OCI-M1 (cell line): ENCODE measurements around the gene PLCZ1.
"Not testable (repeated sequence)": the region's sequence is repeated elsewhere in the genome, so short reads cannot be mapped to it uniquely, and the experiment has no call there.

ENCODE experiments used
- DNase-seq: peaks from one replicate; lab custom pipeline; 2025; lab: John Stamatoyannopoulos, UW

Gene PLCZ1, protein sequence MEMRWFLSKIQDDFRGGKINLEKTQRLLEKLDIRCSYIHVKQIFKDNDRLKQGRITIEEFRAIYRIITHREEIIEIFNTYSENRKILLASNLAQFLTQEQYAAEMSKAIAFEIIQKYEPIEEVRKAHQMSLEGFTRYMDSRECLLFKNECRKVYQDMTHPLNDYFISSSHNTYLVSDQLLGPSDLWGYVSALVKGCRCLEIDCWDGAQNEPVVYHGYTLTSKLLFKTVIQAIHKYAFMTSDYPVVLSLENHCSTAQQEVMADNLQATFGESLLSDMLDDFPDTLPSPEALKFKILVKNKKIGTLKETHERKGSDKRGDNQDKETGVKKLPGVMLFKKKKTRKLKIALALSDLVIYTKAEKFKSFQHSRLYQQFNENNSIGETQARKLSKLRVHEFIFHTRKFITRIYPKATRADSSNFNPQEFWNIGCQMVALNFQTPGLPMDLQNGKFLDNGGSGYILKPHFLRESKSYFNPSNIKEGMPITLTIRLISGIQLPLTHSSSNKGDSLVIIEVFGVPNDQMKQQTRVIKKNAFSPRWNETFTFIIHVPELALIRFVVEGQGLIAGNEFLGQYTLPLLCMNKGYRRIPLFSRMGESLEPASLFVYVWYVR

DNA sequence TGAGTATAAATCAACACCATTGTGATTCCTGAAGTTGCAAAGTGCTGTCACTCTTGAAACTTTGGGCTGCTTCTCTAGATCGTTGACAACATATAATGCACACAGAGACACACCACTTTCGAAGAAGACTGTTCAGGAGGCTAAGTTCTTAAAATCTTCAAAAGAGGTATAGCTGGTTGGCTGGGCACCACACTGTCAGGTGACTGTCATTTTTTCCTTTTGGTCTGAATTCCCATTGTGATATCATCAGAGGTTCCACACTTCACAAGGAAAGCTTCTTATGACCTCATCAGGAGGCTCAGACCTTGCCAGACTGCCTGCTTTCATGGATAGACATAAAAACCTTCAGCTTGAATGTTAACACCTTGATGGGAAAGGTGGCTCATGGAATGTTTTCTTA, at the start of gene PLCZ1, which contains the start of gene CAPZA3:
Gene PLCZ1, minus strand, starts transcription at position 194 of the 400 bp plus-strand sequence. CDS start 641 bp downstream, outside the sequence.
Gene CAPZA3, plus strand, starts transcription at position 301 of the 400 bp plus-strand sequence. CDS start 150 bp downstream, outside the sequence.
- DNase-seq = no peak

DNA sequence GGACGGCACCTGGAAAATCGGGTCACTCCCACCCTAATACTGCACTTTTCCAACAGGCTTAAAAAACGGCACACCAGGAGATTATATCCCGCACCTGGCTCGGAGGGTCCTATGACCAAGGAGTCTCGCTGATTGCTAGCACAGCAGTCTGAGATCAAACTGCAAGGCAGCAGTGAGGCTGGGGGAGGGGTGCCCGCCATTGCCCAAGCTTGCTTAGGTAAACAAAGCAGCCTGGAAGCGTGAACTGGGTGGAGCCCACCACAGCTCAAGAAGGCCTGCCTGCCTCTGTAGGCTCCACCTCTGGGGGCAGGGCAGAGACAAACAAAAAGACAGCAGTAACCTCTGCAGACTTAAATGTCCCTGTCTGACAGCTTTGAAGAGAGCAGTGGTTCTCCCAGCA, 47.7 kb upstream of the PLCZ1 start:
- DNase-seq = not testable (repeated sequence)

DNA sequence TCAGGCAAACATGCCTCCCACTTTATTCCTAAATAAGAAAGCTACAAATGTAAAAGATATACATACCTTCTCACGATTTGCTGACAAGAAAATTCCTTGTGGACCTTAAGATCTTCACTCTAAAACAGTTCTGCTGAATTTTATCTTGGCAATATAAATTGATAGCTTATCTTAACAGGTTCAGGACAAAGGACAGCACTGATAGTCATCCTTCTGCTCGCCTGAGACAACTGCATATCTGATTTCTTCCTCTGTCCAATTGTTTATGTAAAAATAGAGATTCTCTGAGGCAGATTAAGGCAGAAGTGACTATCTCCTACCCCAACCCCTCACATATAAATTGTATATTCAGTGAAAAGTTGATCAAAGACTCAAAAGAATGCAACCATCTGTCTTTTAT, 45.0 kb upstream of the PLCZ1 start:
- DNase-seq = no peak

DNA sequence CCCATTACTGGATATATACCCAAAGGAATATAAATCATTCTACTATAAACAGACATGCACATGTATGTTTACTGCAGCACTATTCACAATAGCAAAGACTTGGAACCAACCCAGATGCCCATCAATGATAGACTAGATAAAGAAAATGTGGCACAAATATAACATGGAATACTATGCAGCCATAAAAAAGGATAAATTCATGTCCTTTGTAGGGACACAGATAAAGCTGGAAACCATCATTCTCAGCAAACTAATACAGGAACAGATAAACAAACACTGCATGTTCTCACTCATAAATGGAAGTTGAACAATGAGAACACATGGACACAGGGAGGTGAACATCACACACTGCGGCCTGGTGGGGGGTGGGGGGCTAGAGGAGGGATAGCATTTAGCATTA, 28.7 kb upstream of the PLCZ1 start:
- not testable (repeated sequence) for DNase-seq

DNA sequence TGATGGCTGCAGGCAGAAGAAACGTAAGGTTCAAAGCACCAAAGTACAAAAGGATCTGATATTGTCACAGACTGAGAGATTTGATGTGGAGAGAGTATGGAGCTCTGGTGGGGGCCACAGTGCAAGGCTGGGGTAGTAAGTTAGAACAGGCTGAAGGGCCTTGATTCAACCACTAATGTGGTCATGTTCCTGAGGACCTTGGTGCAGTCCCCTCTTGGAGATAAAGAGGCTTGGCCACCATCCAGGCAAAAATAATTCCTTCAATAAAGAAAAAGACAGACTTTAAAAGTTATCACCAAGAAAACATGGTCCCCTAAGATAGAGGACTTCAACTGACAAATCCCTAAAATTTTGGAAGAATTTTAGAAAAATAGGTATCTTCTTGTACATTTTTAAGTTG, 17.5 kb upstream of the PLCZ1 start:
- DNase-seq = peak; percentile 35

DNA sequence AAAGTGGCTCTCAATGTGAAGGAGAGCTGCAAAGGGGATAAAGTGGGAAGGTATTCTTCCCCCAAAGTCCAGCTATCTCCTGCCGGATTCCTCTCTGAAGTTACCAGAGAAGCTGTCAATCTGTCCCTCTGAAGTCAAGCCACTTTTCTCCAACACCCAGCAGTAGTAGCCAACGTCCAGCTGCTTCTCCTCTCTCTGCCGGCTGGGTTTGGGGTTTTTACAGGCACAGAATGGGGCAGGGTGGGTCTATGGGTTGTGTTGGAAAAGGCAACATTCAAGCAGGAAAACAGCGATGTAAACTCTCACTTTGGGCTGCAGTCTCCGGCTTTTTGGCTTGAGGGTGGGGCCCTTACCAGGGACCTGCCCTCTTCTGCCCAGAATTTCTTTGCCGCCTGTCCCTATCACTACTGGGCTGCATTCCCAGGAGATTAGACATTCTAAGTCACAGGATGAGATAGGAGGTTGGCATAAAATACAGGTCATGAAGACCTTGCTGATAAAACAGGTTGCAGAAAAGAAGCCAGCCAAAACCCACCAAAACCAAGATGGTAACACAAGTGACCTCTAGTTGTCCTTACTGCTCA, 16.4 kb upstream of the PLCZ1 start:
- no peak for DNase-seq

DNA sequence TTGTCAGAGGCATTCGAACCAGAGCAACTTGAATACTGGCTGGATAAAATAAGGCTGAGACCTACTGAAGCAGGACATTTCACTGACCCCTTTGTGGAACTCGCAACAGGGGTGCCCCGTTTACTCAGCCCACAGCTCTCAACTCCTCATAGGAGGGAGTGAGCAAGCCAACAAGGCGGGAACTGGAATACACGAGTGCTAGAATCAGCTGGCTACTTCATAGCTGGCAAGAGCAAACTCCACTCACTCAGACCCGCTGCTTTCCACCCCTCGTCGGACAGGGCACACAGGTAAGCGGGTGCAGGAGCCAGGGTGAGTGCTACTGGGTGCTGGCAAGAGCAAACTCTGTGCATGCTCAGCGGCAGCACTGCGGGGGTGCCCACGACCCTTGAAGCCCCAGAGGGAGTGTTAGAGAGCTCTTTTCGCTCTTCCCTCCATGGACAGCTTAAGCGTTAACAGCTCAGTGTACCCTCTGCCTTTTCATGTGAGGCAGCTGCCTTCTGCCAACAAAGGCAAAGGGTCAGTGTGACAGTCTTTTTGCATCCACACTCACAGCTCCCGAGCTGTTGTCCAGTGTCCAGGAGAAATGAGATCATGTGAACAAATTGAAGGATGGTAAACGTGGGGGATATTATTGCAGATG, 15.8 kb upstream of the PLCZ1 start:
- DNase-seq = no peak

DNA sequence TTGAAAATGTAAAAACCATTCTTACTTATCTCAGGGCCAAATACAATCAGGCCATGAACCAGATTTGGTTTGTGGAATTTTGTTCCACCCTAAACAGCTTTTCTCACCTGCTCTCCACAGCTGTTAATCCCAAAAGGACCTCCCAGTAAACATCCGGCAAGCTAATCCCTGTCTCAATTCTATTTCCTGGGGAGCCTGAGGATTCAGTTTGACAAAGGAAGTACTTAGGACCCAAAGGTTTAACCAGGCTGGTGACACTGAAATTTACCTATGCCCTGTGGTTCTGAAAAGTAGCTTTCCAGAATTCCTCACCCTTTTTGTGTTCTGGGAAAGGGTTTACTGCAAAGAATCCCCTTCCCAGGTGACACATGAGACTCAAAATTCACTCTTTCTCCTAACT, 15.1 kb upstream of the PLCZ1 start:
- no peak for DNase-seq

DNA sequence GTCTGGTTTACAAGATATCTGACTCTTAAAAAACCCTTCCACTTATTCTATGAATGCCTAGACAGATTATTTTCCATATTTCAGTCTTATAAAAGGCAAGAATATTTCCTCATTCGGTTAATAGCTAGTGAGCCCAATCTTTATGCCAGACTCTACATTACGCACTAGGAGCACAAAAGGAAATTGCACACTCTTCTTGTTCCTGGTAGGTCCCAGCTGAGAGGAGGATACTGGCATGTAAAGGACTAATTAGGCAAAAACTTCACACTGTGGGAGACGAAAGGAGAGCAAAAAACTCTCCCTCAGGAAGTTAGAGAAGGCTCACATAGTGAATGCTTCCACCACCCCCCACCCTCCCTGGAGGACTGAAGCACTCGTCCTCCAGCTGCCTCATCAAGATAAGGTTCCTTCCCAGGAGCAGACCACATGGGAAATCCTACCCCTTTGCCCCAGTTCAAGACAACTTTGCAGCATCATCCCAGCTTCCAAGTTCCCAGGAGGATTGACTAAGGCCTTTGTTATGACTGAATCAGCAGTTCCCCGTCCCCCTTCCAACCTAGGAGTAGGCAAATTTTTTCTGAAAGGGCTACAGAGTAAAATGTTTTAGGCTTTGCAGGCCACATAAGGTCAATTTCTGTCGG, 14.6 kb upstream of the PLCZ1 start:
- DNase-seq = peak; percentile 40

DNA sequence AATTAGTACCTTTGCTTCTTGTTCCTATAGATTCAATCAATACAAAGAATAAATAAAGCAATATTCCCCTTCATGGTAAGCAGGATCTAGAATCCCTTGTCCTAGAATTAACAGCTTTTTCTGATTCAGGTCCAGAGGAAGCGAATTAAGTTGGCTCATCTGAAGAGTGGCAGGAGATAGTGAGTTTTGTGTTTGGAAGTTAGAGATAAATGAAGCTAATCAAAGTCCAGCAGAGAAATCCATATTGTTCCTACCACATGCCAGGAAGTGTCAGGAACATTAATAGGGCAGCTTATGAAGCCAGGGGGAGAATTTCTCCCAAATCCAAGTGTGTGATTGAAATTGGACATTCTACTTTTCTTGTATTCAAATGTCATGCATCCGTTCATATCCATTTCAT, 14.1 kb upstream of the PLCZ1 start:
- DNase-seq = no peak

DNA sequence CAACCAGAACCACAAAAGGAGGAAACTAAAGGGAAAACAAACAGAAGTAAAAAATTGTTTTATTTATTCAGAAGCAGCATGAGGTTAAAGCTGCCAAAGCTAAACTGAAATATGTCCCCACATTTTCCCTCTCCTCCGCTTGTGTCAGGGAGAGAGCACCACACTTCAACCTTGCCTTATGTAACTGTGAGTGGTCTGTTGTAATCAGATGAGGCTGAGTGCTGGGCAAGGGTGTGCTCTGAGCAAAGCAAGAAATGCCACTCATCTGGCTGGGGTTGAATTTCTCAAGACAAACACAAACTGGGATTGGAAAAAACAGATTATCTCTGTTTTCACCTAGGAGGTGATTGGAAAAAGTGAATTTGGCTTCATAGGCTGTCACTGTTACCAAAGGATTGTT, 12.3 kb upstream of the PLCZ1 start:
- peak; percentile 31 for DNase-seq

DNA sequence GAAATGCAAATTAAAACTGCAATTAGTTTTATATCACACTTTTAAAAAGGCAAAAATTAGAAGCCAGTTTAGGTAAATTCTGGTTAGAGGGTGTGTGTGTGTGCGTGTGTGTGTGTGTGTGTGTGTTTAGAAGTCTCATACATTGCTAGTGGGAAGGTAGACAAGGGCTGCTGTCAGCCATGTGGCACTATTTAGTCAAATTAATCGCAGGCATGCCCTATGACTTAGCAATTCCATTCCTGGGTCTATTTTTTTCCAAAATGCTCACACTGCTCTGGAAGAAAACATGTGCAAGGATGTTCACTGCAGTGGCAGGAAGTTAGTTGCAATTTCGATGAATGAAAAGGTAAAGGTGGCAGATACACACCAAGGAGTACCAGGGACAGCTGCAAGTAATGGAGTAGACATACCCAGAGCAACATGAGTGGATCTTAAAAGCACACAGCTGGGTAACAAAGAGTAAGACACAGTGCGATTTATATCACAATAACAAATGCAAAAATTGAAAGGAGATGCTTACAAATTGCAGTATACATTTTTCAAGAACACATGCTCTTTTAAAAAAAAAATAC, 11.7 kb upstream of the PLCZ1 start:
- DNase-seq = no peak

DNA sequence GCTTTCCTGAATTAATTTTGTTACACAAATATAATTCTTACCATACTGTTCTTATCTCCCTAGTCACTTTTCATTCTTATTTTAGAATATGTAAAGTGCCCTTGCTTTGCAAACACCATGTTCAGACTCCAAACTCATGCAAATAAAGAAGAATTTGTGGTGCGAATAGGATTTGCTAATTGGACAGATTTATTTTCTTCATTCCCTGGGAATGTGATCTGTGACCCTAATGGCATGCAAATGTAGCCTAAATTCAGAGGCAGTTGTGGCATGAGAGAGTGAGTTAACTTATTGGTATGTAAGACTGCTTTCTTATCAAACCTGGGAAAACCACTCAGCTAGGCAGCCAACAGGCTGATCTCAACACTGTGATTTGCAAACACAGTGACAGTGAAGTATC, 10.1 kb upstream of the PLCZ1 start:
- DNase-seq = no peak

DNA sequence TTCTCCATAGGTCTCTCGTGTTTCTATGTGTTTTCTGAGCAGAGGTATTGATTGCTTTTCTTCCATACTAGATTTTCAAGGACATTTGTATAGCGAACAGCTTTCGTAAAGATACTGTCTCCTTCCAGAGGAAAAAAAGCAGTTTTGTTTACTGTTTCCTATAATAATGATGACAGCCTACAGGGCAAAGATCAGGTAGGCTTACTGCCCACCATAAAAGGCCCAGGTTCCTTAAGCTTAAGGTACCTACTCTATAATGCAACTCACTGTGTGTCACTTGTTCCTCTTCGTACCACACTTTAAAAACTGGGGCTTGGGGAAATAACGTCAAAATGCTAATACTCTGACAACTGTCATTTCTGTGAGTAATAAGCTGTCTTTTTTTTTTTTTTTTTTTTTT, 6.7 kb downstream of the PLCZ1 start:
- DNase-seq = no peak

DNA sequence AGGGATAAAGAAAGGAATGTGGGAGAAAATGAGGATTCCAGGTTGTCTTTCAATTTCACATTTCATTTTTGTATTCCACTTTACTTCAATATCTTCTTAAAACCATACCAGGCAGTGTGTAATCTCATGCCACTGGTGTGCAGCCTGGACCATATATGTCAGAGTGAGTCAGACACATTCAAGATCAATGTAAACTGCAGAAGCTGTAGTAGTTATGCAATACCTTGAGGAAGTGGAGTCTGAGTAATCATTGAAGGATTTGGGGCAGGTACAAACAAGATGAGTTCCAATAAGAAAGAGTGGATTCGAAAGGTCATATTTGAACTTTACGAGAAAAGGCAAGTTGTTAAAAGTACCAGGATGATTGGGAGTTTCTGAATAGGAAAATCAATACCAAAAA, 14.1 kb downstream of the PLCZ1 start:
- peak; percentile 35 for DNase-seq

DNA sequence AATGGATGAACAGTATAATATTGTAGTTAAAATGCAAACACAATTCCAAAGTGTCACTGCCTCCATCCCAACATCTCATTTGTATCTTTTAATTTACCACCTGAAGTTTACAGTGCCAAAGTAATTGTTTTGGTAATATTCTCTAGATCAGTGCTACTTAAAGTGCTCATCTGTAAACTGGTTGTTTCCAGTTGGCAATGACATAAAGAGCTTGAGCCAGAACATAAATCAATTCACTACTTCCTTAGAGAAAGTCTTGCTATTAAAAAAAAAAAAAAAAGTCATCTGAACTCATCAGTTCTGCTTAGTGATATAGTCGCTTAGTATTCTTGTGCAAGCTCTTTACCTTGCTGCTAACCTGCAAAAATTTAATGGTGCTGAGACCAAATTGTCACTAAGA, 16.4 kb downstream of the PLCZ1 start:
- DNase-seq = no peak

DNA sequence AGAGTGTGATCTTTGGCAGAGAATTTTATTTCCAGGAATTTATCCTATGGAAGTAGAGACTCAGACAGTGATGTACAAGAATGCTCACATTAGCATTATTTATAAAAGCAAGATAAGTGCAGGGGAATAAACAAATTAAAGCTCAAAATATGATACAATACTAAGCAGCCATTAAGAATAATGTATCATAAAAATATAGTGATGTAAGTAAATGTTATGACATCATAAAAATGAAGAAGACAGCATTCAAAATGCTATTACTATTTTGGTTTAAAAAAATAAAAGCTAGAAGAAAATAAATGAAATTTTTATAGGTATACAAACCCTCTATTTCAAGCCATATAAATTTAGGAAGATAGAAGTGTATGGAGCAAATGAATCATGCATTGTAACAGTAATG, 17.1 kb downstream of the PLCZ1 start:
- no peak for DNase-seq

DNA sequence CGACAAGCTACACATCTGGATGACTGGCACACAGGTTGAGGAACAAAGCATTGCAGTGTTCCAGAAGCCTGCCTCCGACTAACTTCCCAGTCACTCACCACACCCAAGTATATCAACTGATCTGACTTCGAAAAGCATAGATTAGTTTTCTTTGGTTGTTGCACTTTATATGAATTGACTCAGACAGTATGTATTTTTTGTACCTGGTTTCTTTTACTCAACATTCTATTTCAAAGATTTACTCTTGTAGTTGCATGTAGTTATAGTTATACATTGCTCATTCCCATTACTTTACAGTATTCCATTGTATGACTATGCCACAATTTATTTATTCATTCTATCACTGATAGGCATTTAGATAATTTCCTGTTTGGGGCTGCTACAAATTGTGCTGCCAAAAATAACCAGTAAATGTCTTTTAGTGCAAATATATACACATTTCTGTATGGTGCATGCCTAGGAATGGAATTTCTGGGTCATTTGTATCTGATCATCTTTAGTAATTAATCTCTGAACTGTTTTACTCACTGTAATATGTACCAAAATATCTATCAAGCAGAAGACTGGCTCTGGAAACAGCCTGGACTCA, 17.8 kb downstream of the PLCZ1 start:
- DNase-seq = no peak

DNA sequence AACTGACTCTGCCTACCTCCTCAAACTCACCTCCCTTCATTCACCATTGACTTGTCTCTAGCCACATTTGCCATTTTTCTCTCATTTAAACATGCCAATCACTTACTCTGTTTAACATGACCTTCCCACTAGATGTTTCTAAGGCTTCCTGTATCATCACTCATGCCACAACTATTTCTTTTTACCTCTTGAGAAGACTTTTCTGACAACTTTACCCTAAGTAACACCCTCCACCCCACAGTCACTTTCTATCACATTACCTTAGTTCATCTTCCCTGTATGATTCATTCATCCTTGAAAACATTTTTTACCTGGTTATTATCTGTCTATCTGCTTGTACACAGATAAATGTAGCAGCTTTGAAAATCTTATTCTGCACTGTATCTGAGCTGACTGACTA, 19.4 kb downstream of the PLCZ1 start:
- no peak for DNase-seq

DNA sequence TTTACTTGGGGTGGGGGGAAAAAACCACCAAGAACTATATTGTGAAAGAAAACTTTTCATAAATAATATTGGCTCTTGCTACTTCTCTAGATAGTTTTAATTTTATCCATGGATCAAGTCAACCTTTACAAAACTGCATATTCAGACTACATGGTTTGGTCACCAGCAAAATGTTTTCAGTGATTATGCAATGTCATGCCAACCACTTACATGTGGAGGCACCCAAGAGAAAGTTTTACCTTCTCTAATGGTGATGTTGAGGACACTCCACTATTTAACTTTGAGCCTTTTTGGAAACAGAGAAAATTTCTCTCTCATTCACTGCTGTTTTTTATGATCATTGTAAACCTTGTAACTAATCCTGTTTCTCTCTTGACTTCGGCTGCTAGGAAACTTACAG, 21.6 kb downstream of the PLCZ1 start:
- DNase-seq = peak; percentile 36

DNA sequence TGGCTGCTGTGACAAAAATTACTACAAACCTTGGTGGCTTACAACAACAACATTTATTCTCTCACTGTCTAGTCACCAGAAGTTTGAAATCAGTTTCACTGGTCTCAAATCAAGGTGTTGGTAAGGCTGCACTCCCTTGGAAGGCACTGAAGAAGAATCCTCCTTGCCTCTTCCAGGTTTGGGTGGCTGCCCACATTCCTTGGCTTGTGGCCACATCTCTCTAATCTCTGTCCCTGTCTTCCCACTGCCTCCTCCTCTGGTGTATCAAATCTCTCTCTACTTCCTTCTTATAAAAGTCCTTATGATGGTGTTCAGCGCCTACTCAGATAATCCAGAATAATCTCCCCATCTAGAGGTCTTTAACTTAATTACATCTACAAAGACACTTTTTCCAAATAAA, 31.0 kb downstream of the PLCZ1 start:
- DNase-seq = no peak

DNA sequence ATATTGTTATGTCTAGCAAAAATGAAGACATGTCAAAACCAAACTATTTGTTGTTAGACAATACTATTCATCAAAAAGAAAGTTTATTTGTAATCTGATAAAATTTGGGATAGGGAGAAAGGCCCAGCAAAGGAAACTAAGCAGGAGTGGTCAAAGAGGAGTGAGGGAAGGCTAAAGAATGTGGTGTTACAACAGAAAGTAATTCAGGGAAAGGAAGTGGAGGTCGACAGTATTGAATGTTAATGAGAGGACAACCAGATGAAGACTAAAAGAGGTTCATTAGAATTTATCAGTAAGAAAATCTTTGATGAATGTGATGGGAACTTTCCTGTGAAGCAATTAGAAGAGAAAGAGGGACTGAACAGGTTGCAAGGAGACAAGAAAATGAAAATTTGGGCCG, 33.9 kb downstream of the PLCZ1 start:
- DNase-seq = no peak
